Panc1 (cell line): ENCODE data around the gene SLC6A12. TPM values are rescaled to one million over a fixed set of nuclear protein-coding genes. Genes with fewer than 3 reads are reported as not detected.

ENCODE experiments used
- ATAC-seq: fragments of 200-7000 bp; cut with Tn5 transposase; 2 replicates; pipeline ENCODE4 v1.9.1; 2020; ENCODE audit warnings: mild to moderate bottlenecking, moderate library complexity
- BruUV-seq: library from RNA; stranded (reverse); fragments of 400-500 nt; replicated peaks from 2 replicates; lab custom pipeline; 2021; lab: Mats Ljungman, UMichigan
- CTCF ChIA-PET: fragments of 300-600 bp; sonication (Branson Sonifier 250); formaldehyde crosslinking; loops from one replicate; lab custom pipeline; 2022; ENCODE audit warnings: antibody characterized with exemption; lab: Charles Lee
- POLR2A ChIA-PET: fragments of 300-600 bp; sonication (Branson Sonifier 250); formaldehyde crosslinking; loops from one replicate; lab custom pipeline; 2022; ENCODE audit warnings: antibody characterized with exemption; lab: Charles Lee
- DNase-seq: peaks from one replicate; pipeline ENCODE4 v3.0.0-alpha.2; 2010; ENCODE audit warnings: low read depth, low spot score
- H3K27ac ChIP-seq: 2 replicates; pipeline ENCODE4 v1.5.1; 2011; ENCODE audit warnings: mild to moderate bottlenecking, low read length, inconsistent platforms
- H3K27me3 ChIP-seq: fragments of 200-500 bp; sonication (Bioruptor generic); 2 replicates; pipeline ENCODE4 v1.6.0; 2014; ENCODE audit warnings: low read length, inconsistent platforms; ENCODE audit not compliant: control insufficient read depth, insufficient read depth
- H3K36me3 ChIP-seq: fragments of 200-500 bp; sonication (Bioruptor generic); 2 replicates; pipeline ENCODE4 v1.5.1; 2014; ENCODE audit warnings: inconsistent platforms, mild to moderate bottlenecking, low read length, moderate library complexity; ENCODE audit not compliant: control insufficient read depth, insufficient read depth
- H3K4me1 ChIP-seq: 2 replicates; pipeline ENCODE4 v1.5.1; 2011; ENCODE audit warnings: inconsistent platforms, mild to moderate bottlenecking, low read length, moderate library complexity; ENCODE audit not compliant: control insufficient read depth, insufficient read depth
- H3K4me3 ChIP-seq, 2 experiments: 2 replicates each; pipeline ENCODE4 v1.5.1; 2011 to 2012; ENCODE audit warnings: low read depth in 2 of 2, low read length in 2 of 2, mild to moderate bottlenecking in 2 of 2, inconsistent platforms in 1 of 2, moderate library complexity in 1 of 2
- H3K9me3 ChIP-seq: fragments of 200-500 bp; sonication (Bioruptor generic); 2 replicates; pipeline ENCODE4 v1.5.1; 2014; ENCODE audit warnings: low read depth, mild to moderate bottlenecking, inconsistent platforms, low read length, moderate library complexity; ENCODE audit not compliant: control insufficient read depth, insufficient read depth
- POLR2AphosphoS5 ChIP-seq: IDR thresholded peaks from 2 replicates; pipeline ENCODE4 v1.6.1; 2012; ENCODE audit warnings: mild to moderate bottlenecking, low read depth, low read length, moderate library complexity
- SIN3A ChIP-seq: IDR thresholded peaks from 2 replicates; pipeline ENCODE4 v1.6.1; 2012; ENCODE audit warnings: low read depth, mild to moderate bottlenecking, low read length, moderate library complexity, borderline replicate concordance; ENCODE audit not compliant: insufficient read depth
- TCF7L2 ChIP-seq: IDR thresholded peaks from 2 replicates; pipeline ENCODE4 v1.6.1; 2011; ENCODE audit warnings: mild to moderate bottlenecking, low read depth, low read length, inconsistent platforms
- in situ Hi-C: cut with HindIII; loops from 2 replicates; pipeline ENCODE4 v1.10.0; 2016; ENCODE audit warnings: low sequenced_read_pairs, low pct_unique_long_range_greater_than_20kb
- intact Hi-C: fragments of 100-400 bp; cut with micrococcal nuclease; formaldehyde crosslinking; loops from one replicate; pipeline ENCODE4 v1.10.0; 2022; ENCODE audit not compliant: unreplicated experiment
- total RNA-seq: library from RNA; stranded (reverse); gene quantifications from one replicate; pipeline ENCODE4 v1.2.1, GENCODE V29; 2021; ENCODE audit not compliant: unreplicated experiment
- TF ChIP-seq, protein P1 (sequence below): fragments of 450-650 bp; IDR thresholded peaks from 2 replicates; pipeline ENCODE4 v1.5.1; 2017; ENCODE audit warnings: mild to moderate bottlenecking
- TF ChIP-seq, protein P2 (sequence below), 2 experiments: IDR thresholded peaks; 2 replicates each; pipeline ENCODE4 v1.6.1; 2011 to 2012; ENCODE audit warnings: low read depth in 2 of 2, control low read depth in 1 of 2, low read length in 1 of 2, mild to moderate bottlenecking in 1 of 2, moderate library complexity in 1 of 2; ENCODE audit not compliant: insufficient read depth in 1 of 2

Gene SLC6A12
- total RNA-seq, 1 experiment from 2014 or later, result 1.0 TPM

DNA sequence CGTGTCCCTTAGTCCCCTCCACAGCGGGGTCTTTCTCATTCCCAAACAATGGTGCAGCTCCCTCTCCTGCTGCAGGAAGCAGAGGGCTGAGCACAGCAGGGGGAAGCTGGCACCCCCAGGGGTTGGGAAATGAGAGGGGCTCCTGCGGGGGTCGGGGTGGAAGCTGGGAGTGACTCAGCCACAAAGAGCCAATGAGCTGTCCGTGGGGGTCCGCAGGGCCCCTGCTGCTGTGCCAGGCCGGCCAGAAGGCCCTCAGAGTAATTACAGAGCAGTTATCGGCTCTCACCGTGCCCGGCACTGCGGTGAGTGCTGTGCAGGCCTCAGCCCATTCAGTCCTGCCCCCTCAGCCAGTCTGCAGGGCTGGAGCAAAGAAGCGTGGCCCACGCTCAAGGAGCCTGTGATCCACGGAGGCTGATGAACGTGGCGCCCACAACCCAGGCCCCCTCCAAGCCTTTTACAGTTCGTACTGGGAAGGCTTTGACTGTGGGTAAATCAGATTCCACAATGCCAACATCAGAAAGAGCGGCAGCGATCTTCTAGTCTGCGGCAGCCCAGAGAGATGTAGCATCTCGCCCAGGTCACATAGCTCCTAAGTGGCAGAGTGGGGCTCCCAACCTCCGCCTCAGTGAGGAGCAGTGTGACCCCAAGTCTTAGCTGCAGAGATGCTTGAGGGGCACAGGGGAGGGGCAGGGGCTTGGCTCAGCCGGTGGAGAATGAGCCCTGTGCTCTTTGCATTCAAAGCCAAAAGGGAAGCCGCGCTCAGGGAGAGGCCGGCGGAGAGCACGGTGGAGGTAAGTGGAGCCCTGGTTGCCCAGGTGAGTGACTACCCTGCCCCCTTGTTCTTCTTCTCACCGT lies 43.4 kb downstream of the SLC6A12 start:
- Histone ChIP-seq H3K27me3 (no peaks in the 10 kb centered on the region), H3K4me1 (peaks cover 3% of the 10 kb centered on the region; the same call in 1 of the 2 replicates), H3K36me3 (no peaks in the 10 kb centered on the region), H3K9me3 (no peaks in the 10 kb centered on the region), H3K4me3 (no peak overlapping the region), H3K27ac (no peak overlapping the region)
- DNase-seq (no peak), ATAC-seq (no peak)
- intact Hi-C loops (no loop called here), in situ Hi-C loops (no loop called here)
- POLR2A ChIA-PET, result no interaction called here
- CTCF ChIA-PET, result interaction anchor here (0.6 kb wide), 1 partner anchor 49 kb away, joined by 3 read pairs; no protein-coding TSS in a partner anchor
- no TSS peak for BruUV-seq
- TF ChIP-seq, protein P1, sequence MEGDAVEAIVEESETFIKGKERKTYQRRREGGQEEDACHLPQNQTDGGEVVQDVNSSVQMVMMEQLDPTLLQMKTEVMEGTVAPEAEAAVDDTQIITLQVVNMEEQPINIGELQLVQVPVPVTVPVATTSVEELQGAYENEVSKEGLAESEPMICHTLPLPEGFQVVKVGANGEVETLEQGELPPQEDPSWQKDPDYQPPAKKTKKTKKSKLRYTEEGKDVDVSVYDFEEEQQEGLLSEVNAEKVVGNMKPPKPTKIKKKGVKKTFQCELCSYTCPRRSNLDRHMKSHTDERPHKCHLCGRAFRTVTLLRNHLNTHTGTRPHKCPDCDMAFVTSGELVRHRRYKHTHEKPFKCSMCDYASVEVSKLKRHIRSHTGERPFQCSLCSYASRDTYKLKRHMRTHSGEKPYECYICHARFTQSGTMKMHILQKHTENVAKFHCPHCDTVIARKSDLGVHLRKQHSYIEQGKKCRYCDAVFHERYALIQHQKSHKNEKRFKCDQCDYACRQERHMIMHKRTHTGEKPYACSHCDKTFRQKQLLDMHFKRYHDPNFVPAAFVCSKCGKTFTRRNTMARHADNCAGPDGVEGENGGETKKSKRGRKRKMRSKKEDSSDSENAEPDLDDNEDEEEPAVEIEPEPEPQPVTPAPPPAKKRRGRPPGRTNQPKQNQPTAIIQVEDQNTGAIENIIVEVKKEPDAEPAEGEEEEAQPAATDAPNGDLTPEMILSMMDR, result no peak
- no peak for TF ChIP-seq TCF7L2
- TF ChIP-seq, protein P2, sequence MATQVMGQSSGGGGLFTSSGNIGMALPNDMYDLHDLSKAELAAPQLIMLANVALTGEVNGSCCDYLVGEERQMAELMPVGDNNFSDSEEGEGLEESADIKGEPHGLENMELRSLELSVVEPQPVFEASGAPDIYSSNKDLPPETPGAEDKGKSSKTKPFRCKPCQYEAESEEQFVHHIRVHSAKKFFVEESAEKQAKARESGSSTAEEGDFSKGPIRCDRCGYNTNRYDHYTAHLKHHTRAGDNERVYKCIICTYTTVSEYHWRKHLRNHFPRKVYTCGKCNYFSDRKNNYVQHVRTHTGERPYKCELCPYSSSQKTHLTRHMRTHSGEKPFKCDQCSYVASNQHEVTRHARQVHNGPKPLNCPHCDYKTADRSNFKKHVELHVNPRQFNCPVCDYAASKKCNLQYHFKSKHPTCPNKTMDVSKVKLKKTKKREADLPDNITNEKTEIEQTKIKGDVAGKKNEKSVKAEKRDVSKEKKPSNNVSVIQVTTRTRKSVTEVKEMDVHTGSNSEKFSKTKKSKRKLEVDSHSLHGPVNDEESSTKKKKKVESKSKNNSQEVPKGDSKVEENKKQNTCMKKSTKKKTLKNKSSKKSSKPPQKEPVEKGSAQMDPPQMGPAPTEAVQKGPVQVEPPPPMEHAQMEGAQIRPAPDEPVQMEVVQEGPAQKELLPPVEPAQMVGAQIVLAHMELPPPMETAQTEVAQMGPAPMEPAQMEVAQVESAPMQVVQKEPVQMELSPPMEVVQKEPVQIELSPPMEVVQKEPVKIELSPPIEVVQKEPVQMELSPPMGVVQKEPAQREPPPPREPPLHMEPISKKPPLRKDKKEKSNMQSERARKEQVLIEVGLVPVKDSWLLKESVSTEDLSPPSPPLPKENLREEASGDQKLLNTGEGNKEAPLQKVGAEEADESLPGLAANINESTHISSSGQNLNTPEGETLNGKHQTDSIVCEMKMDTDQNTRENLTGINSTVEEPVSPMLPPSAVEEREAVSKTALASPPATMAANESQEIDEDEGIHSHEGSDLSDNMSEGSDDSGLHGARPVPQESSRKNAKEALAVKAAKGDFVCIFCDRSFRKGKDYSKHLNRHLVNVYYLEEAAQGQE (IDR thresholded peaks at IDR 0.05; ENCODE audit: insufficient read depth in 1 of 2, low read depth in 2 of 2, low read length in 1 of 2), result no peak
- no peak for TF ChIP-seq SIN3A
- no peak for TF ChIP-seq POLR2AphosphoS5

DNA sequence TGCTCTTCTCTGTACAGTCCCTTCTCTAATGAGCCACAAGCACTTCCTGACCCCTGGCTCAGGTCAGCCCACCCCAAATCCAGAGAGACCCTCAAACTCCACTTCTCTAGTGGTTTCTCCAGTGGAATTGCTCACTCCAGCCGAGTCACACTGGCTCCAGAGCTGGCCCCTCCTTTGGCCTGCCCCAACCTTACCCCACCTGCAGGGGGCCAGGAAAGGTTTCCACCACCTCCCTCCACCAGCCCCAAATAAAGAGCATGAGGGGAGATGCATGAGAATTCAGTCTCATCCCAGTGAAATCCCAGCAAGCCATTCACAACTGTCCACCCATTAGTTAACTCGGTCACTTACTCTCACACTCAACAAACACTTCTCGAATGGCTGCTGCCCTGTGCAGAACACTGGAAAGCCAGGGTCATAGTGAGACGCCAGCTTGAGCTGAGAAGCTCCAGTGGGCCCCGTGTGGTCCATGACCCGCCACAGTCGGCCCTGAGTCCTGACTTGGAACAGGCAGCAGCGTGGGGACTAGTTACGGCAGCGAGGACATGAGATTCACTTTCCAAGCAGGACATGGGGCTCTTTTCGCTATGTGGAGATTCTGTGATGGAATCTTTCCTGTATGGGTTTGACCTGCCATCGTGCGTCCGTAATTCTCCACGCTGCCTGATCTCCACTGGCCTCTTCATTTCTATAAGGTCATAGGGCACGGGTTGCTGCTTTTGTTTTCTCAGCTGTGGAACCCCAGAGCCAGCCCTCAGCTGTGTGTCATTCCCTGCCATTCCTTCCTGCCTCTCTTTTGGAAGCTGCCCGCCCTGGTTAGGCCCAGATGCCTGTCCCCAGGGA lies 44.2 kb downstream of the SLC6A12 start:
- ChIA-PET CTCF (interaction anchor here (0.6 kb wide), 1 partner anchor 50 kb away, joined by 3 read pairs; no protein-coding TSS in a partner anchor), POLR2A (no interaction called here)
- in situ Hi-C loops, result no loop called here
- no TSS peak for BruUV-seq
- H3K9me3 ChIP-seq, result no peaks in the 10 kb centered on the region
- H3K36me3 ChIP-seq, result no peaks in the 10 kb centered on the region
- peaks cover 3% of the 10 kb centered on the region; the same call in 1 of the 2 replicates for H3K4me1 ChIP-seq
- TF ChIP-seq TCF7L2, result no peak
- TF ChIP-seq, protein P1, result no peak
- no peak for TF ChIP-seq SIN3A
- TF ChIP-seq, protein P2 (IDR thresholded peaks at IDR 0.05; ENCODE audit: insufficient read depth in 1 of 2, low read depth in 2 of 2, low read length in 1 of 2), result no peak
- no peak for TF ChIP-seq POLR2AphosphoS5
- no peak overlapping the region for H3K27ac ChIP-seq
- intact Hi-C loops, result no loop called here
- no peaks in the 10 kb centered on the region for H3K27me3 ChIP-seq
- ATAC-seq, result no peak
- DNase-seq, result no peak
- H3K4me3 ChIP-seq, result no peak overlapping the region
